H9 (cell line): ENCODE measurements around the gene CRB3. TPM values are rescaled to one million over a fixed set of nuclear protein-coding genes. Genes with fewer than 3 reads are reported as not detected.

ENCODE experiments used
- DNase-seq: peaks from one replicate; pipeline ENCODE4 v3.0.0-alpha.2; 2017
- H2AFZ ChIP-seq: one replicate; pipeline ENCODE4 v1.6.1; 2013; ENCODE audit warnings: mild to moderate bottlenecking, low read length, control low read depth, moderate library complexity
- H2AK5ac ChIP-seq: 2 replicates; pipeline ENCODE4 v1.6.1; 2013; ENCODE audit warnings: low read length, control low read depth, mixed read lengths; ENCODE audit not compliant: insufficient read length
- H2BK120ac ChIP-seq: one replicate; pipeline ENCODE4 v1.6.1; 2013; ENCODE audit warnings: low read depth, mild to moderate bottlenecking, low read length, control low read depth, inconsistent platforms; ENCODE audit not compliant: poor library complexity, severe bottlenecking
- H2BK12ac ChIP-seq: 2 replicates; pipeline ENCODE4 v1.6.1; 2013; ENCODE audit warnings: low read length, control low read depth, mixed read lengths, low read depth; ENCODE audit not compliant: insufficient read length
- H2BK15ac ChIP-seq: 2 replicates; pipeline ENCODE4 v1.6.1; 2013; ENCODE audit warnings: low read depth, low read length, control low read depth
- H2BK20ac ChIP-seq: one replicate; pipeline ENCODE4 v1.6.1; 2013; ENCODE audit warnings: low read depth, mild to moderate bottlenecking, low read length, control low read depth, inconsistent platforms; ENCODE audit not compliant: poor library complexity, severe bottlenecking
- H2BK5ac ChIP-seq: 2 replicates; pipeline ENCODE4 v1.6.1; 2013; ENCODE audit warnings: low read length, control low read depth, mixed read lengths; ENCODE audit not compliant: insufficient read length
- H3K14ac ChIP-seq: 2 replicates; pipeline ENCODE4 v1.6.1; 2013; ENCODE audit warnings: low read length, control low read depth; ENCODE audit not compliant: insufficient read depth
- H3K18ac ChIP-seq: 2 replicates; pipeline ENCODE4 v1.6.1; 2013; ENCODE audit warnings: low read depth, mild to moderate bottlenecking, mixed read lengths, low read length, control low read depth; ENCODE audit not compliant: insufficient read length
- H3K23ac ChIP-seq: 2 replicates; pipeline ENCODE4 v1.6.1; 2013; ENCODE audit warnings: low read length, control low read depth, mixed read lengths, low read depth; ENCODE audit not compliant: insufficient read length
- H3K23me2 ChIP-seq: 2 replicates; pipeline ENCODE4 v1.6.1; 2013; ENCODE audit warnings: low read depth, mild to moderate bottlenecking, mixed read lengths, low read length, control low read depth; ENCODE audit not compliant: insufficient read length, poor library complexity, severe bottlenecking
- H3K27ac ChIP-seq: 2 replicates; pipeline ENCODE4 v1.5.1; 2013; ENCODE audit warnings: low read length, control low read depth, mixed read lengths, low read depth; ENCODE audit not compliant: insufficient read length
- H3K27me3 ChIP-seq: 2 replicates; pipeline ENCODE4 v1.6.1; 2013; ENCODE audit warnings: low read length, control low read depth, inconsistent platforms; ENCODE audit not compliant: insufficient read depth
- H3K4ac ChIP-seq: 2 replicates; pipeline ENCODE4 v1.6.1; 2013; ENCODE audit warnings: low read depth, mild to moderate bottlenecking, control low read depth, inconsistent platforms, low read length, moderate library complexity
- H3K4me1 ChIP-seq: 2 replicates; pipeline ENCODE4 v1.6.1; 2013; ENCODE audit warnings: low read length, control low read depth, inconsistent platforms; ENCODE audit not compliant: insufficient read depth
- H3K4me2 ChIP-seq: 2 replicates; pipeline ENCODE4 v1.6.1; 2013; ENCODE audit warnings: low read length, control low read depth, mixed read lengths; ENCODE audit not compliant: insufficient read length, insufficient read depth
- H3K56ac ChIP-seq: 2 replicates; pipeline ENCODE4 v1.6.1; 2013; ENCODE audit warnings: low read depth, mild to moderate bottlenecking, mixed read lengths, low read length, control low read depth; ENCODE audit not compliant: insufficient read length
- H3K79me1 ChIP-seq: 2 replicates; pipeline ENCODE4 v1.6.1; 2013; ENCODE audit warnings: low read depth, mild to moderate bottlenecking, moderate library complexity, low read length, control low read depth, inconsistent platforms; ENCODE audit not compliant: insufficient read depth, poor library complexity, severe bottlenecking
- H3K79me2 ChIP-seq: 2 replicates; pipeline ENCODE4 v1.6.1; 2013; ENCODE audit warnings: low read length, control low read depth, inconsistent platforms; ENCODE audit not compliant: insufficient read depth
- H3K9ac ChIP-seq: 2 replicates; pipeline ENCODE4 v1.6.1; 2013; ENCODE audit warnings: low read length, control low read depth, mixed read lengths; ENCODE audit not compliant: insufficient read length; ENCODE audit errors: extremely low read depth
- H3K9me3 ChIP-seq: one replicate; pipeline ENCODE4 v1.6.1; 2013; ENCODE audit warnings: low read depth, low read length, inconsistent platforms; ENCODE audit not compliant: control insufficient read depth
- H3T11ph ChIP-seq: one replicate; pipeline ENCODE4 v1.6.1; 2013; ENCODE audit warnings: mild to moderate bottlenecking, low read length, control low read depth, inconsistent platforms
- H4K20me1 ChIP-seq: one replicate; pipeline ENCODE4 v1.6.1; 2013; ENCODE audit not compliant: control insufficient read depth, insufficient read length, insufficient read depth
- H4K5ac ChIP-seq: 2 replicates; pipeline ENCODE4 v1.6.1; 2013; ENCODE audit warnings: low read depth, mild to moderate bottlenecking, mixed read lengths, low read length, control low read depth; ENCODE audit not compliant: insufficient read length
- H4K8ac ChIP-seq: replicated peaks from 2 replicates; pipeline ENCODE4 v1.6.1; 2013; ENCODE audit warnings: low read length, control low read depth, mixed read lengths, low read depth; ENCODE audit not compliant: insufficient read length
- H4K91ac ChIP-seq: 2 replicates; pipeline ENCODE4 v1.6.1; 2013; ENCODE audit warnings: low read depth, mild to moderate bottlenecking, moderate library complexity, mixed read lengths, low read length, control low read depth; ENCODE audit not compliant: insufficient read length
- H3K27ac Mint-ChIP-seq, 3 experiments: 2 replicates in 2 of 3; 3 replicates in 1 of 3; pipeline ENCODE4 v1.8.0; 2020 to 2021; ENCODE audit warnings: mixed read lengths in 3 of 3, mild to moderate bottlenecking in 1 of 3, moderate library complexity in 1 of 3
- H3K27me3 Mint-ChIP-seq: 2 replicates; pipeline ENCODE4 v1.8.0; 2021; ENCODE audit warnings: low read depth, mild to moderate bottlenecking, moderate library complexity, mixed read lengths
- H3K36me3 Mint-ChIP-seq, 3 experiments: 2 replicates in 2 of 3; 3 replicates in 1 of 3; pipeline ENCODE4 v1.8.0; 2020 to 2021; ENCODE audit warnings: low read depth in 3 of 3, mixed read lengths in 3 of 3; ENCODE audit not compliant: insufficient read depth in 1 of 3
- H3K4me1 Mint-ChIP-seq, 2 experiments: 2 replicates each; pipeline ENCODE4 v1.8.0; 2020; ENCODE audit warnings: mixed read lengths in 2 of 2
- H3K4me3 Mint-ChIP-seq, 2 experiments: 2 replicates in 1 of 2; 3 replicates in 1 of 2; pipeline ENCODE4 v1.8.0; 2020 to 2021; ENCODE audit warnings: mild to moderate bottlenecking in 2 of 2, mixed read lengths in 2 of 2, moderate library complexity in 1 of 2
- H3K9me3 Mint-ChIP-seq, 2 experiments: 2 replicates in 1 of 2; 3 replicates in 1 of 2; pipeline ENCODE4 v1.8.0; 2020; ENCODE audit warnings: mild to moderate bottlenecking in 2 of 2, mixed read lengths in 2 of 2, moderate library complexity in 1 of 2
- CTCF ChIP-seq: fragments of 200-600 bp; sonication (generic); conservative IDR thresholded peaks from 3 replicates; pipeline ENCODE4 v1.8.0; 2021; ENCODE audit warnings: antibody characterized with exemption, mild to moderate bottlenecking
- WGBS: extraction: QIAGEN DNeasy Blood & Tissue Kit; methylation state at CpG from one replicate; pipeline ENCODE4 v1.1.7; 2013; ENCODE audit warnings: missing lambda C conversion rate, low lambda C conversion rate, mixed read lengths; ENCODE audit not compliant: insufficient read length; ENCODE audit errors: extremely low coverage; 5-methylcytosine and 5-hydroxymethylcytosine counted together
- total RNA-seq: library from RNA; stranded (reverse); gene quantifications from 2 replicates; pipeline ENCODE4 v1.2.1, GENCODE V29; 2021

The CRB3 gene
- total RNA-seq, 1 experiment from 2014 or later: 32.1 TPM

GRCh38 chr19:6417713-6418561 lies 46.1 kb upstream of the CRB3 start:
- Histone ChIP-seq H3K27ac (no peak overlapping the region), H3K14ac (no peak overlapping the region), H3K18ac (no peak overlapping the region), H3K79me1 (peaks cover 7% of the 10 kb centered on the region), H3K4me1 (no peaks in the 10 kb centered on the region), H4K20me1 (no peaks in the 10 kb centered on the region), H4K91ac (no peak overlapping the region), H4K8ac (no peak overlapping the region), H3K4me2 (no peak overlapping the region), H2BK15ac (no peak overlapping the region), H4K5ac (no peak overlapping the region), H3T11ph (no peak overlapping the region), H3K56ac (no peak overlapping the region), H2BK120ac (no peak overlapping the region), H2BK20ac (no peak overlapping the region), H2AK5ac (no peak overlapping the region), H3K23me2 (no peaks in the 10 kb centered on the region), H2BK12ac (no peak overlapping the region), H3K27me3 (no peaks in the 10 kb centered on the region), H3K23ac (no peak overlapping the region), H3K9ac (no peak overlapping the region), H3K4ac (no peak overlapping the region), H2BK5ac (no peak overlapping the region), H3K9me3 (no peaks in the 10 kb centered on the region), H3K79me2 (peaks cover 32% of the 10 kb centered on the region), H2AFZ (no peak overlapping the region)
- DNase-seq: no peak
- Mint-ChIP-seq H3K9me3 (no peaks in the 10 kb centered on the region; a peak in 1 of 5 replicates), H3K27me3 (no peaks in the 10 kb centered on the region), H3K4me3 (no peak overlapping the region), H3K4me1 (peaks cover 5 to 26% of the 10 kb centered on the region in 2 experiments), H3K36me3 (peaks cover 53 to 97% (median 95%) of the 10 kb centered on the region in 3 experiments), H3K27ac (no peak overlapping the region; a peak in 1 of 7 replicates)
- TF ChIP-seq CTCF: peak; percentile 55
- WGBS: no CpG with 5 or more reads among the region's 33 CpGs
